RCC 7860 (cell line): Measurements from ENCODE around the gene NAALAD2.
"Not testable (repeated sequence)": the region's sequence is repeated elsewhere in the genome, so short reads cannot be mapped to it uniquely, and the experiment has no call there.

Source experiments
- DNase-seq: peaks from one replicate; pipeline ENCODE4 v3.0.0-alpha.2; 2015; ENCODE audit warnings: low spot score
- FAIRE-seq: peaks from 2 replicates; lab custom pipeline; 2012; peaks lifted over from hg19 to GRCh38; lab: Jason Lieb, UNC

NAALAD2 gene

GRCh38 chr11:90239967-90240636 lies 105.6 kb downstream of the NAALAD2 start:
- not testable (repeated sequence) for DNase-seq, FAIRE-seq

GRCh38 chr11:90241414-90241813 lies 107.0 kb downstream of the NAALAD2 start:
- DNase-seq (no peak), FAIRE-seq (no peak)
